Esophagus muscularis mucosa (tissue), 4 donors: ENCODE results near the gene PDLIM5.

Experiments used
- CTCF ChIP-seq, 3 experiments: fragments of 200-600 bp in 2 of 3; fragments of 450-650 bp in 1 of 3; sonication (generic) in 2 of 3; IDR thresholded peaks; one replicate each; pipeline ENCODE4 v1.5.1; 2017 to 2019; ENCODE audit warnings: antibody characterized with exemption in 3 of 3, mild to moderate bottlenecking in 2 of 3, moderate library complexity in 1 of 3
- EP300 ChIP-seq: sonication (generic); formaldehyde crosslinking; IDR thresholded peaks from one replicate; pipeline ENCODE4 v1.6.1; 2017; ENCODE audit warnings: antibody characterized with exemption
- POLR2A ChIP-seq: fragments of 450-650 bp; IDR thresholded peaks from one replicate; pipeline ENCODE4 v1.6.1; 2017; ENCODE audit warnings: antibody characterized with exemption, moderate library complexity, mild to moderate bottlenecking, low read depth

- no peak for TF ChIP-seq POLR2A
- TF ChIP-seq EP300 = no peak
- TF ChIP-seq CTCF (IDR thresholded peaks at IDR 0.05) = no peak
These were observed 202.4 kb downstream of the PDLIM5 start for GRCh38 chr4:94653984-94654609.
